ENCODE data around the gene OSBP2.

- no peak for TF ChIP-seq L3MBTL2 (conservative IDR thresholded peaks at IDR 0.05)
- TF ChIP-seq ARNT (IDR thresholded peaks at IDR 0.05), result no peak
- TF ChIP-seq BHLHE40 (IDR thresholded peaks at IDR 0.05; ENCODE audit: borderline replicate concordance), result no peak
- TF ChIP-seq SP1 (IDR thresholded peaks at IDR 0.05), result no peak
- no peak for TF ChIP-seq CTBP1 (IDR thresholded peaks at IDR 0.05; ENCODE audit: borderline replicate concordance)
- no peak for TF ChIP-seq PKNOX1 (IDR thresholded peaks at IDR 0.05)
- no peak for TF ChIP-seq FOXK2 (IDR thresholded peaks at IDR 0.05)
- TF ChIP-seq NFRKB (IDR thresholded peaks at IDR 0.05), result no peak
- no peak for TF ChIP-seq FOXM1 (IDR thresholded peaks at IDR 0.05; ENCODE audit: borderline replicate concordance)
- TF ChIP-seq SUZ12 (IDR thresholded peaks at IDR 0.05), result no peak
- TF ChIP-seq ELF4 (IDR thresholded peaks at IDR 0.05), result no peak
- TF ChIP-seq TARDBP (IDR thresholded peaks at IDR 0.05), result no peak
Measured at GRCh38 chr22:30856741-30857502, 162.2 kb downstream of the OSBP2 start.
